NCI-H2196 (cell line): ENCODE data around the gene ZNF573.
"Not testable (repeated sequence)": the region's sequence is repeated elsewhere in the genome, so short reads cannot be mapped to it uniquely, and the experiment has no call there.

Experiments
- DNase-seq: peaks from one replicate; lab custom pipeline; 2025; ENCODE audit not compliant: unreplicated experiment; lab: John Stamatoyannopoulos, UW

ZNF573 gene

DNA sequence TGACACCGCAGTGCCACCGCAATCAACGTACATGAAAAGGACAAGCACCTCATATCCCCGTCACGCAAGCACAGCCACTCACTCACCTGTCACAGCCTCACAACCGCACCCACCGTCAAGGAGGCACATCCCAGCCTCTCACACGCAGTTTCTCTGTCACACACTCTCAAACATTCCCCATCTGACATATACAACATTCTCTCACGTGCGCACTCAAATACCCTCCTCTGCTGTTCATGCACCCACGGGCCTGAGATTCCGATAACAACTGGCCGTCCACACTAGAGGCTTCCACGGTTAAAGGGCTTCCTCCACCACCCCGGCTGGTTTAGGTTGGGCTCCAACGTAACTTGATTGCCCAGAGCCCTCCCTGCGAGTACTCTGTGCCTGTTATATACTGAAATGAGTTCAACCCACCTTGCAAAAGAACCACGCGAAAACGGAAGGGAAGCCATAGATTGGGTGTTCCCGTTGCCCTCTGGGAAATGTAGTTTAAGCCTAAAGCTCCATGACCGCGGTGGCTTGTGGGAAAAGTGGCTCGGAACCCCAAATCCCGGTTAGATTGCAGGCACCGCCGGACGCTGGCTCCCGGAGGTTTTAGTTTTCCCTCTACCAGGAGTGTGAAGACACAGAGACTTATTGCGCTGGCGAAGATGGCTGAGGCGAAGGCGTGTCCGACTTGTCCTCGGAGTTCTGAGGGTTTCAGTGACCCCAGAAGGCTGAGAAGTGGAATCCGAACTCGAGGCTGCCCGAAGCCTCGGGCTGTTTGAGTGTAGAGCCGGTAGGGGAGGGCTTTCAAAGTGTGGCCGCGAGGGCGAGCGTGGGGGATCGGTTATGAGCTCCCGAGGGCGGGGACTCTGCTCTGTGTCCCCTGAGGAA is at the start of gene ZNF573:
ZNF573 (minus strand) TSS at position 460 of the 879 bp plus-strand sequence. CDS start 5,857 bp downstream, outside the sequence.
- peak; percentile 68 for DNase-seq

- no peak for DNase-seq
Measured at GRCh38 chr19:37817180-37817981, 38.0 kb upstream of the ZNF573 start.

DNA sequence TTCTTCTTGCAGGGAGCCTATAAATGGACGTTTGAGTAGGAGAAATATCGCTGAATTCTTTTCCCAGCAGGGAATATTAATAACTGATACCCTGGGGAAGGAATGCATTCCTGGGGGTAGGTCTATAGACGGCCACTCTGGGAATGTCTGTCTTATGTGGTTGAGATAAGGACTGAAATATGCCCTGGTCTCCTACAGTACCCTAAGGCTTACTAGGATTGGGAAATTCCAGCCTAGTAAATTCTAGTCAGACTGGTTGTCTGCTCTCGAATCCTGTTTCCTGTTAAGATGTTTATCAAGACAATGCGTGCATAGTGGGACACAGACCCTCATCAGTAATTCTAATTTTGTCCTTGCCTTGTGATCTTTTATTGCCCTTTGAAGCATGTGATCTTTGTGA is 36.2 kb upstream of the ZNF573 start:
- DNase-seq = not testable (repeated sequence)

DNA sequence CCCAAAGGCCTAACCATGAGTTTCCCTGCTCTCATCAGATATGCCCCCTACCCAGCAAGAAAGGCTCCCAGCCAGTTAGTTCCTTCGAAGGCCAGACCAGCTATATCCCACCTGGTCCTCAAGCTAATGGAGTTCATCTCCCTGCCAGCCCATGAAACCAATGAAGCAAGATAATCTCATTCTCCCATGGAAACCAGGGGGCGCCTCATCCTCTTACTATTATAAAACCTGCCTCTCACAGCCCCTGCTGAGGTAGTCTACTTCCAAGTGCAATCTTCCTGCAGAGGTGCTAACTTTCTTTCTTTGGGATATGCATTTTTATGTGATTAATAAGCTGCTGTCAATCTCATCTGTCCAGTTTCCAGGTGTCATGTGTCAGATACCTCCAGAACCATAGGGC is 34.0 kb upstream of the ZNF573 start:
- no peak for DNase-seq

DNA sequence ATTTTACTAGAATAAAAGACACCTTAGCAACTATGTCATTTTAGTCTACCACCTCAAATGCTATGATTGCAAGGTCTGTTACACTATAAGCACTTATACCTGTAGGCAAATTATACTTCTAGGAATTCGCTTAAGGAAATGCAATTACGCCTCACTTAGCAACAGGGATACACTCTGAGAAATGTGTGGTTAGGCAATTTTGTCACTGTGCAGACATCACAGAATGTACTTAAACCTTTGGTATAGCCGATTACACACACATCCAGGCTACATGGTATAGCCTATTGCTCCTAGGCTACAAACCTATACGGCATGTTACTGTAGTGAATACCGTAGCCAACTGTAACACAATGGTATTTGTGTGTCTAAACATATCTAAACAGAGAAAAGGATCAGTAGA is 30.0 kb upstream of the ZNF573 start:
- no peak for DNase-seq

DNA sequence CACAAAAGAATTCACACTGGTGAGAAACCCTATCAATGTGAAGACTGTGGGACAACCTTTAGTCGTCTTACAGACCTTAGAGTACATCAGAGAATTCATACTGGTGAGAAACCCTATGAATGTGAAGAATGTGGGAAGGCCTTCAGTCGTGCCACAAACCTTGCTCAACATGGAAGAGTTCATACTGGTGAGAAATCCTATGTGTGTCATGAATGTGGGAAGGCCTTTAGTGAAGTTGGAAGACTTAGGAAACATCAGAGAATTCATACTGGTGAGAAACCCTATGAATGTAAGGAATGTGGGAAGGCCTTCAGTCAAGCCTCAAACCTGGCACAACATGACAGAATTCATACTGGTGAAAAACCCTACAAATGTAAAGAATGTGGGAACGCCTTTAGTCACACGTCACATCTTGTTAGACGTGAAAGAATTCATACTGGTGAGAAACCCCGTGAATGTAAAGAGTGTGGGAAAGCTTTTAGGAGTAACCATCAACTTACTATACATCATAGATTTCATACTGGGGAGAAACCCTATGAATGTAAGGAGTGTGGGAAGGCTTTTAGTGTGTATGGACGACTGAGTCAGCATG is 24.0 kb upstream of the ZNF573 start:
- no peak for DNase-seq

- no peak for DNase-seq
Measured at GRCh38 chr19:37790244-37790925, 11.0 kb upstream of the ZNF573 start.

DNA sequence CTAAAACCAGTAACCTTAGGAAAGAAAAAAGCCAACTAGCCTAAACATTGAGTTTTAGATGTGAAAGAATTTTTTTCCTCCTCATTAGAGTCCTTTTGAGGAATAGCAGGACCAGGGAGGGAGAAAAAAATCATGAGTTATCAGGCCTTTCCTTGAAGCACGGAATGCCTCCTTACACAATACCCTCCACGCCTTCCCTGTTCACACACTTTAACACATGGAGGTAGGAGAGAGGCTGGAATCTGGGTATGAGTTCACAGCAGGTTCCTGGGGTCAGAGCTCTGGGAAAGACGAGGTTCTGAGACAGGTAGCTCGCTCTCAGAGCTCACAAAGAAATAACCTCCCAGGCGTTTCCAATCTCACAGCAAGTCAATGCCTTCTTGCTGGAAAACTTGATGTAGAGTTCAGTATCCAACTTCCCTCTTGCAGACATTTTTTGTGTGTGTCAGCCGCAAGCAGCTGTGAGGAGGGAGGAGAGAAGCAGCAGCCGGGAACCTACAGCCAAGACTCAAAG is 716 bp downstream of the ZNF573 start:
- no peak for DNase-seq

DNA sequence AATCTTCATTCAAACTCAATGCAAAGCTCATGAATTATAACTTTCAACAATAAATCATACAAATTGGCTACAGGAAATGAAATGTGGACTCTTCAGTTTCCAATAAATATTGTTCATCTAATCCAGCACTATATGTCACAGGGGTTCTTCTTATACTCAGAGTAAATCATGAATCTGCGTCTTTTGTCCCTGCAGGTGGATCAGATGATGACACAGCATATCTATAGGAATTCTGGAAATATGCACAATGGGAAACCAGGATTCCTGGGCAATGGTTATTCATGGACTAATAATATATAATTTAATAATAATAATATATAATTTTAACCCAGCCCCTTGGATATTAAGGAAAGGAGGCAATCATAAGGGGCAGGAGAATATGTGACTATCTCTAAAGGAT is 8.4 kb downstream of the ZNF573 start:
- DNase-seq = no peak

GRCh38 chr19:37763488-37763887 is 15.9 kb downstream of the ZNF573 start:
- DNase-seq = no peak

- DNase-seq = not testable (repeated sequence)
Measured at GRCh38 chr19:37757683-37758082, 21.7 kb downstream of the ZNF573 start.

DNA sequence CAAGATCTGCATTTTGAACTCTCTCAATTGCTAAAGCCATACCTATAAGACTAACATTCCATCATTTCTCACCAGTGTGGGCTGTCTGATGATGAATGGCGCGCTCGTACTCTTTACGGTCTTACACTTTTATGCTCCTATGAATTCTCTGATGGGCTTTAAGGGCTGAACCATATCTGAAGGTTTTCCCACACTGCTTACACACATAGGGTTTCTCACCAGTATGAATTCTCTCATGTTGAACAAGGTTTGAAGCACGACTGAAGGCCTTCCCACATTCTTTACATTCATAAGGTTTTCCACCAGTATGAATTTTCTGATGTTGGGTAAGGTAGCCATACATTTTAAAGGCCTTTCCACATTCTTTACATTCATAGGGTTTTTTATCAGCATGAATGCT is 41.0 kb downstream of the ZNF573 start:
- DNase-seq = no peak

DNA sequence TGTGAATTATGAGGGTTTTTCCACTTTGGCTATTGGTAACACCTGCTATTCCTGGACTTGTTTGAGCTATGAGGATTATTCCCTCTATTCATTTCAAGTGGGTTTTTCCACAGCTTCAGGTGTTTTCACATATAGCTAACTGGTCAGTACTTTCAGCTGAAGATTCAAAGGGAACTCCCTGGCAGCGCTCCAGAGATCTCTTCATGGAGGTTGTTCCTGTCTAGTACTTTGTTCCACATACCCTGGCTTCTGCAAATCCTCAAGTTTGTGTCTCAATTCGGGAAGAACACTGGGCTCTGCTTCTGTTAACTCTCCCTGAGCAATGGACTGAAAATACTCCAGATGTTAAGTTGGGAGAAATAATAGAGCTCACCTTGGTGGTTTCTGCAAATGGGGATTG is 54.2 kb downstream of the ZNF573 start:
- DNase-seq = no peak

DNA sequence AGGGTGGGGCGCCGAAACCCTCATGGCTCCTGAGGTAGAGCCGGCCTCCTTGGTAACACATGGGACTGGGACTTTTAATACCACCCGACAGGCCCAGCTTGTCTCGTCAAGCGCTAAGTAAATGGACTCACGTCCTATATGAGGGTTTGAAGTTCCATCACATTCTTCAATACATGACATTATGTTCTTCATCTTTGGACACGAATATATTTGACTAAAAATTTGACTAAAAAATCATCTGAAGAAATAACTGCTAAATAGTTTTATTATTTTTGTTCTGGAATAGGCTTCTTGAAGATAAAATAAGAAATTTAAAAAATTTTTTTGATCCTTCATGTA is 59.5 kb downstream of the ZNF573 start:
- no peak for DNase-seq

- DNase-seq = peak; percentile 84
Measured at GRCh38 chr19:37719111-37719926, 60.1 kb downstream of the ZNF573 start, which contains the start of gene ZNF607. Gene ZNF607, minus strand, starts transcription at chr19:37719761. Its CDS starts 8,143 bp downstream, at chr19:37711618.

GRCh38 chr19:37718304-37718703 is 61.1 kb downstream of the ZNF573 start:
- no peak for DNase-seq

- DNase-seq = no peak
Measured at GRCh38 chr19:37716140-37716539, 63.2 kb downstream of the ZNF573 start.

DNA sequence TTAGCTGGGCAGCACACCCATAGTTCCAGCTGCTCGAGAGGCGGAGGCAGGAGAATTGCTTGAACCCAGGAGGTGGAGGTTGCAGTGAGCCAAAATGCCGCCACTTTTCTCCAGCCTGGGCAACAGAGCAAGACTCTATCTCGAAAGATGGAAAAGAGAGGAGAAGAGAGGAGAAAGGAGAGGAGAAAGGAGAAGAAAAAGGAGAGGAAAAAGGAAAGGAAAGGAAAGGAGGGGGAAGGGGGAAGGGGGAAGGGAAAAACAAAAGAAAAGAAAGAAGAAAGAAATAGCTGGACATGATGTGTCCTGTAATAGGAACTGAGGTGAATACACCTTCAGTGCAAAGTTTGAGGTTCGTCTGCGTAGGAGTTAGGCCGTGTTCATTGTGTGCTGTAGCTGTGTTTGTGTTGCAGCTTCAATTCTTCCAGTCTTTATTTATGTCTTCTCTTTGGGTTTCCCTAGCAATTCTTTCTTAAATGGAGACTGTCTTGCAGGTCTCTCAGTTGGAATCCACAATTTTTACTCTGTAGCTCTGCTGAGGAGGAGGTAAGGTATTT is 73.3 kb downstream of the ZNF573 start:
- DNase-seq = no peak

GRCh38 chr19:37699057-37699456 is 80.3 kb downstream of the ZNF573 start:
- no peak for DNase-seq

- no peak for DNase-seq
Measured at GRCh38 chr19:37698216-37698615, 81.2 kb downstream of the ZNF573 start.
